ENCODE data around the gene SFXN1.

DNA sequence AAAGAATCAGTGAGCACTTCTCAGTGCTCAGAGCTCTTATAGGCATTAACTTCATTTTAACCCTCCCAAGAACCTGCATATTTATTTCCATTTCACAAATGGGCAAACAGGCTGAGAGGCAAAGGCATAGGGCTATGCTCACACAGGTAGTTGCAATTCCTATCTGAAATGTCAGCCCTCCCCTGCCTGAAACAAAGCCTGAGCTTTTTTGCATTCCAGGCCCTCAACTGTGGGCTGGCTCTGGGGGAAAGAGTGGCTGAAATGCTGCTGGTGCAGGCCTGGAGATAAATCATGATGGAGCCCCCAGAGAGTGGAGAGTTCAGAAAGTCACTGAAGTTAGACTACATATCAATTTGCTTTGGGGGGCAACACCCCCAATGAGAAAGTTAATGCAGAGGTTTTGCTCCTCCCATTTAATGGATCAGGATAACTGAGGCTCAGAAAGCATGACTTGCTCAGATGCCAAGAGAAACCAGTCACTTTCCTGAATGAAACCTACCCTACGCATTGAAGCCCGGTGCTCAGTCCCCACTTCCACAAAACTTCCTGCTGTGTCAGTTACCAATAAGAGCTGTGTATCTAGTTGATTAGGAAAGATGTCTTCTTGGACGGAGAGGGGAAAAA is 40.0 kb upstream of the SFXN1 start:
- TF ChIP-seq CTCF (IDR thresholded peaks at IDR 0.05) (no peak), POLR2A (IDR thresholded peaks at IDR 0.05) (no peak), POLR2AphosphoS5 (IDR thresholded peaks at IDR 0.05) (no peak)
